ENCODE measurements around the gene TSSC4.

GRCh38 chr11:2421226-2421994 lies 20.9 kb downstream of the TSSC4 start:
- TF ChIP-seq EZH2phosphoT487 (IDR thresholded peaks at IDR 0.05; ENCODE audit: borderline replicate concordance, low read length) (no peak), CTCF (IDR thresholded peaks at IDR 0.05; ENCODE audit: low read depth, low read length, poor library complexity, severe bottlenecking) (no peak)

Measured in DOHH2 (cell line).